Hypothalamus (tissue), 51 donors: ENCODE data around the gene LRRFIP1.

Experiments used
- DNase-seq, 51 donors: peaks; one replicate each; lab custom pipeline; 2025; lab: John Stamatoyannopoulos, UW

The LRRFIP1 gene

GRCh38 chr2:237801466-237801865 is 174.1 kb downstream of the LRRFIP1 start:
- DNase-seq, result no peak

GRCh38 chr2:237806334-237806733 is 178.9 kb downstream of the LRRFIP1 start:
- DNase-seq, result no peak

GRCh38 chr2:237815637-237816036 is 188.2 kb downstream of the LRRFIP1 start:
- no peak for DNase-seq

- DNase-seq, result no peak
Measured at GRCh38 chr2:237816531-237816930, 189.1 kb downstream of the LRRFIP1 start.

- DNase-seq, result no peak
Measured at GRCh38 chr2:237818066-237818473, 190.7 kb downstream of the LRRFIP1 start.

GRCh38 chr2:237819231-237819630 is 191.8 kb downstream of the LRRFIP1 start:
- DNase-seq, result no peak

- no peak for DNase-seq
Measured at GRCh38 chr2:237820421-237820820, 193.0 kb downstream of the LRRFIP1 start.

GRCh38 chr2:237823544-237823943 is 196.2 kb downstream of the LRRFIP1 start:
- DNase-seq, result no peak

- DNase-seq, result no peak
Measured at GRCh38 chr2:237824085-237824484, 196.7 kb downstream of the LRRFIP1 start.

- no peak for DNase-seq
Measured at GRCh38 chr2:237827421-237827987, 200.1 kb downstream of the LRRFIP1 start.
